ENCODE data around the gene COASY.

COASY gene

GRCh38 chr17:42522263-42522790 lies 39.6 kb upstream of the COASY start:
- TF ChIP-seq CTCF (IDR thresholded peaks at IDR 0.05; ENCODE audit: borderline replicate concordance, insufficient read depth, low read depth, low read length) = no peak
- H3K4me3 ChIP-seq (ENCODE audit: low read depth, low read length) = no peak overlapping the region

- H3K4me3 ChIP-seq (ENCODE audit: low read depth, low read length) = no peak overlapping the region
- no peak for TF ChIP-seq CTCF (IDR thresholded peaks at IDR 0.05; ENCODE audit: borderline replicate concordance, insufficient read depth, low read depth, low read length)
Observed at GRCh38 chr17:42522798-42523278, 39.1 kb upstream of the COASY start.

GRCh38 chr17:42525221-42525620 lies 36.7 kb upstream of the COASY start:
- H3K4me3 ChIP-seq (ENCODE audit: low read depth, low read length) = no peak overlapping the region
- TF ChIP-seq CTCF (IDR thresholded peaks at IDR 0.05; ENCODE audit: borderline replicate concordance, insufficient read depth, low read depth, low read length) = no peak

GRCh38 chr17:42526031-42526444 lies 35.9 kb upstream of the COASY start:
- TF ChIP-seq CTCF (IDR thresholded peaks at IDR 0.05; ENCODE audit: borderline replicate concordance, insufficient read depth, low read depth, low read length) = no peak
- no peak overlapping the region for H3K4me3 ChIP-seq (ENCODE audit: low read depth, low read length)

GRCh38 chr17:42527932-42528331 lies 34.0 kb upstream of the COASY start:
- no peak overlapping the region for H3K4me3 ChIP-seq (ENCODE audit: low read depth, low read length)
- TF ChIP-seq CTCF (IDR thresholded peaks at IDR 0.05; ENCODE audit: borderline replicate concordance, insufficient read depth, low read depth, low read length) = no peak

- H3K4me3 ChIP-seq (ENCODE audit: low read depth, low read length) = no peak overlapping the region
- no peak for TF ChIP-seq CTCF (IDR thresholded peaks at IDR 0.05; ENCODE audit: borderline replicate concordance, insufficient read depth, low read depth, low read length)
Observed at GRCh38 chr17:42529061-42529460, 32.9 kb upstream of the COASY start.

GRCh38 chr17:42530952-42531454 lies 30.9 kb upstream of the COASY start:
- TF ChIP-seq CTCF (IDR thresholded peaks at IDR 0.05; ENCODE audit: borderline replicate concordance, insufficient read depth, low read depth, low read length) = no peak
- no peak overlapping the region for H3K4me3 ChIP-seq (ENCODE audit: low read depth, low read length)

All from GM12875 (cell line).